GM19372 (cell line): ENCODE measurements around the gene PLXNA1.
A peak's percentile ranks its signal among the peaks of the same experiment; 100 is the strongest.

ENCODE experiments used
- ATAC-seq: cut with Tn5 transposase; IDR thresholded peaks from one replicate; pipeline ENCODE4 v1.9.1; 2021; ENCODE audit warnings: mild to moderate bottlenecking, low read depth, moderate library complexity; ENCODE audit not compliant: unreplicated experiment

Gene PLXNA1

DNA sequence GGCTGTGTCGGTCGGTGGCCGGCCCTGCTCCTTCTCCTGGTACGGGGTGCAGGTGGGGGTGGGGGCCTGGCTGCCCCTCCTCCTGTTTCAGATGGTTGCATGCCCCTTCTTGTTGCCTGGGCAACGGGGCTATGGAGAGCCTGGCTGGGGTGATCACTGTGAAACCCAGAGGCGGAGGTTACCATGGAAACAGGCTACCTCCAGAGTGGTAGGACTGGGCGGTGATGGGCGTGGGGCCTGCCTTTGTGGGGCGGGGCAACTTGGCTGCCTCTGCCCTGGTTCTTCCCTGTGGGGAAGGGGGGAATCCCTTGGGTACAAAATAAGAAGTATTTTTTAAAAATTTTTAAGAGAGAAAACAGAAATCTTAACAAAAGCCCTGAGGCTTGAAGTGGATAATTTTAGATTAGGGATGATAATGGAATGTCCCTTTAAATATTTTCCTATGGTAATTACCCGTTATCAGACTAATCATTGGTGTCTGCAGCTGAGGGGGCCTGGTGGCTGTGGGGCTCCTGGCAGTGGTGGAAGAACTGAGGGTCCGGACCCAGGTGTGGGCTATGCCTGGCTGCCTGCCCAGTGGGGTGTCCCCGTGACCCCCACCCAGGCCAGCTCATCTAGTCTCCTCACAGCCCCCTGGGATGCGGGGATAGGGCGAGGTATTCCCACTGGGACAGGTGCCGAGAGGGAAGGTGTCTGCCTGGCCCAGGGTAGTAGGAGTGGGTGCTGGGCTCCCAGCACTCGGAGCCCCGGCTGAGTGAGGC, 32.5 kb downstream of the PLXNA1 start:
- peak; percentile 71 for ATAC-seq

DNA sequence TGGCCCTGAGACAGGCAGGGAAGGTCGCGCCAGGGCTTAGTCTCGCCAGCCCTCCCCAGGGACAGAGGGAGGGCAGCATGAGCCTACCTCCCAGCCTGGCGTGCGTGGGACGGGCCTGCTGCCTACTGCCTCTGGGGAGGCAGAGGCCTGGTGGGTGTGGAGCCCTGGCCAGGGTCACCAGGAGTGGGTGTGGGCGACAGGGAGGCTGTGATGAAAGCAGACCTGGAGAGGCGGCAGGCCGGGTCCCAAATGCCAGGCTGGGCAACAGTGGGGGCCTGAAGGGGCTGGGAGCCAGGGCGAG, 33.1 kb downstream of the PLXNA1 start:
- ATAC-seq = no peak

GRCh38 chr3:127016461-127016860, 33.5 kb downstream of the PLXNA1 start:
- no peak for ATAC-seq

- no peak for ATAC-seq
Observed at GRCh38 chr3:127017229-127017628, 34.3 kb downstream of the PLXNA1 start.

DNA sequence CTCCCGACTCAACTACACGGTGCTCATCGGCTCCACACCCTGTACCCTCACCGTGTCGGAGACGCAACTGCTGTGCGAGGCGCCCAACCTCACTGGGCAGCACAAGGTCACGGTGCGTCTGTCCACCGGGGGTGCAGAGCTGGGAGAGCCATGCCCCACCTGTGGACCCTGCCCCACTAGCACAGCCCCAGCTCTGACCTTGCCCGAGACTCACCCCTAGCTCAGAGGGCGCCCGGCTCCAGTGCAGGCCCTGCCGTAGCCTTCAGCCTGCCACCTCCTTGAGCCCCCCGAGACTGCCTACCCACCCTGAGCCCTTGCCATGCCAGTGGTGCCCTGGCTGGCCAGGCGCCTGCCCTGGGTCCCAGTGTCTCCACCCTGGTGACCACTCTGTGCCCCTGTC, 34.9 kb downstream of the PLXNA1 start:
- ATAC-seq = no peak

DNA sequence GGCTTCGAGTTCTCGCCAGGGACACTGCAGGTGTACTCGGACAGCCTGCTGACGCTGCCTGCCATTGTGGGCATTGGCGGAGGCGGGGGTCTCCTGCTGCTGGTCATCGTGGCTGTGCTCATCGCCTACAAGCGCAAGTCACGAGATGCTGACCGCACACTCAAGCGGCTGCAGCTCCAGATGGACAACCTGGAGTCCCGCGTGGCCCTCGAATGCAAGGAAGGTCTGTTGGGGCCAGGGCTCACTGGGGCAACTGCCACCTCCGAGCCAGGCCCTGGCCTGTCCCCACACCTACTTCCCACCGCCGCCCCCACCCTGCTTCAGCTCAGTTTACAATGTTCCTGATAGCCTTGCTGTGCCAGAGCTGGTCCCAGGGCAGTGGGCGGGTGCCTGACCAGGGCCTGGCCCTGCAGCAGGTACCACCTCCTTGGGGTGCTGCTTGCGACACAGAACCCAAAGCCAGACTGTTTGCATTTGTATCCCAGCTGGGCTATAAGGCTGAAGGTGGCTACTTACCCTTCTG, 35.5 kb downstream of the PLXNA1 start:
- no peak for ATAC-seq

DNA sequence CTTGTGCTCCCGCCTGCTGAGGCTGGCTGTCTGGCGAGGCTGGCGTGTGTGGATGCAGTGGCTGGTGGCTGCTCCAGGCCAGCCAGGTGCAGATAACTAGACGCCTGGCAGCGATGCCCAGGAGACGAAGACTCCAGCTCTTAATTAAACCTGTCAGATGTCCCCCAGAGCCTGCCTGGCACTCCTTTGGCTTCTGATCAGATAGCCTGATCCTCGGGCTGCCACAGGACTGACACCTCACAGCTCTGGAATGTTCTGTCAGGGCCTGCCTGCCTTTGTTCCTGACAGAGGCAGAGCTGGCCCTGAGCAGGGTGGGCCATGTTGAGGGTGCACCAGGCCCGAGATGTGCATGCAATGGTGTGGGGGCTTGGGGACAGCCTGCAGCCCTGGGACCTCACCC, 36.5 kb downstream of the PLXNA1 start:
- no peak for ATAC-seq

GRCh38 chr3:127020543-127020942, 37.6 kb downstream of the PLXNA1 start:
- ATAC-seq = no peak

GRCh38 chr3:127022849-127023248, 39.9 kb downstream of the PLXNA1 start:
- ATAC-seq = no peak

- ATAC-seq = no peak
Observed at GRCh38 chr3:127025456-127025855, 42.5 kb downstream of the PLXNA1 start.

DNA sequence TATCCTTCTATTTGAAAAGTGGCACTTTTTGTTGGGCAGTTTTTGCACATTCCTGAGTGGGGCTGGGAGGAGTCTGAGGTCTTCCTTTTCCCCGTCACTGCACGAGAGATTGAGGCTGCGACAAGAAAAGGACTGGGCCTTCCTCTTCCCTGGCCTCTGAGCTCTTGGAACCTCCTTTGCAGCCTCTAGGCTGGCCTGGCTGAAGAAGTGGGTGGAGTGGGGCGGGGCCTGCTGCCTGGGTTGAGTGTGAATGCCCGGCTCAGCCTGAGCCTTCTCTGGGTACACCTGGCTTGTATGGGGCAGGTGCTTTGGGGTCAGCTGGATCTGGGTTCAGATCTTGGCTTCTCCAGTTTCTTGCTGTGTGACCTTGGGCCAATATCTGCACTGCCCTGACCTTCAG, 43.1 kb downstream of the PLXNA1 start:
- ATAC-seq = no peak

GRCh38 chr3:127026661-127027060, 43.7 kb downstream of the PLXNA1 start:
- no peak for ATAC-seq

DNA sequence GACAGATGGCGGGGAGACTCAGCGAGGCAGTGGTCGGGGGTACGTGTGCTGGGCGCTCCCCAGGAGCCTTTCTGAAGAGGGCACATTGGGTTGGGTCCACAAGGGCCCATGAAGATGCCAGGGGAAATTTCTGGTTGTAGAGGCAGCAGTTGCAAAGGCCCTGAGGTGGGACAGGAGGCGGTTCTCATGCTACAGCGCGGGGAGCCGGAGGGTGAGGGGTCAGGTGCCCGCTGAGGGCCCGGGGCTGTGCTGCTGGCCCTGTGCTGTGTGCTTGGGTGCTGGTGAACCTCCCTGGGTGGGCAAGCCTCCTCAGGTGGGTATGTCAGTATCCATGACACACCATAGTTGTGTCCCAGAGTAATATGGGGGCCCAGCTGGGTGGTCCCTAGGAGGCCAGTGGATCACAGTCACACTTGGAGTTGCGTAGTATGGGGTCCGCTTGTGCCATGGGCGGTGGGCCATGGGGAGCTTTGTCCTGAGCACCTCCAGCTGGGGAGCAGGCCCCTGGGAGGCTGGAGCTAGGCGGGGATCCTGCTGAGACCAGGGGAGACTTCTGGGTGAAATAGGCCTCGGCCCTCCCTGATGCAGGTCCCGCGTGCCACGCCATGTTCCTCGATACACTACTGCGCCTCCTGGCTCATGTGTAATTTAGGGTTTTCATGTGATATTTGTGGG, 44.3 kb downstream of the PLXNA1 start:
- ATAC-seq = no peak

DNA sequence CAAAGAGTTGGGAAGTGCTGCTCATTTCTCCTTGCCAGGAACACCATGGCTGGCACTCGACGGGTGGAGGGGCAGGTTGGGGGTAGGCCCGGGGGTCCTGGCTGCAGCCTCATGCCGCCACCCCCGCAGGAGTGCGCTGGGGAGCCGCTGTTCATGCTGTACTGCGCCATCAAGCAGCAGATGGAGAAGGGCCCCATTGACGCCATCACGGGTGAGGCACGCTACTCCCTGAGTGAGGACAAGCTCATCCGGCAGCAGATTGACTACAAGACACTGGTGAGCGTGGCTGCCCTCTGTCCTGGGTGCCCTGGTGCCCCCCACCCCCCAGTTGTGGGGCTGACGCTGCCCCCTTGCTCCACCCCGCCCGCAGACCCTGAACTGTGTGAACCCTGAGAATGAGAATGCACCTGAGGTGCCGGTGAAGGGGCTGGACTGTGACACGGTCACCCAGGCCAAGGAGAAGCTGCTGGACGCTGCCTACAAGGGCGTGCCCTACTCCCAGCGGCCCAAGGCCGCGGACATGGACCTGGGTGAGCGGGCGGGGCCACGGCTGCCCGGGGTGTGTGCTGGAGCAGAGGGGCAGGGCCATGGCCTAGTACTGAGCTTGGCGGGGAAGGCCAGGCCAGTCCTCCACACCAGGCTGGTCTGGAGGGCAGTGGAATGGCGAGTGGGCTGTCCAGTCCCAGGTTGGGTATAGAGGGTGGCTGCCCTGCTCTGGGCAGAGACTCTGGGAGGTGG, 45.1 kb downstream of the PLXNA1 start:
- ATAC-seq = no peak

DNA sequence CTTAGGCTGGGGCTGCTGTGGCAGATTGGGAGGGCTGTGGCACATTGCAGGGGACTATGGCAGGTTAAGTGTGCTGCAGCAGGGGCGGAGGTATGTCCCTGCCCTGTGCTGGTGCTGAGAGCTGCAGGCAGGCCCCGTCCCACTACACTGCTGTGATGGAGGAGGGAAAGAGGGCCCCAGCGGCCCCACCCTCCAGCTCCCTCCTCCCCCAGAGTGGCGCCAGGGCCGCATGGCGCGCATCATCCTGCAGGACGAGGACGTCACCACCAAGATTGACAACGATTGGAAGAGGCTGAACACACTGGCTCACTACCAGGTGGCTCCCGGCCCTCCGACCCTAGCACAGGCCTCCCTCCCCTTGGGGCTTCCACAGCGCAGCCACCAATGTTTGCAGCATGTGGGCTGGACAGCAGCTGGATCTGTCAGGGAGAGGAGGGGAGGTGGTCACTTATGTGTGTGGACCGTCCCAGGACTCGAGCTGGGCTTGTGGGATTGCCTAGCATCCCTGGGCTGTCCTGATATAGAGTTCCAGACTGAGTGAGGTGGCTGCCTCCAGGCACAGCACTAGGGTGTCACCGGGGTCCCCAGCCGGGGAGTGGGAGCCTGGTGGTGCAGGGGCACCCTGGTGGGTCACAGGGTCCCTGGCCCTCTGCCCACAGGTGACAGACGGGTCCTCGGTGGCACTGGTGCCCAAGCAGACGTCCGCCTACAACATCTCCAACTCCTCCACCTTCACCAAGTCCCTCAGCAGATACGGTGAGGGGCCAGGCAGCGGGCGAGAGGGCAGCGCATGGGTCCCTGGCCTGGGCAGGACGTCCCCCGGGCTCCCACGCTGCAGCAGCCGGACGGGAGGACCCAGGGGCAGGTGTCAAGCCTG, 46.1 kb downstream of the PLXNA1 start:
- no peak for ATAC-seq

GRCh38 chr3:127029658-127030507, 47.0 kb downstream of the PLXNA1 start:
- ATAC-seq = no peak

DNA sequence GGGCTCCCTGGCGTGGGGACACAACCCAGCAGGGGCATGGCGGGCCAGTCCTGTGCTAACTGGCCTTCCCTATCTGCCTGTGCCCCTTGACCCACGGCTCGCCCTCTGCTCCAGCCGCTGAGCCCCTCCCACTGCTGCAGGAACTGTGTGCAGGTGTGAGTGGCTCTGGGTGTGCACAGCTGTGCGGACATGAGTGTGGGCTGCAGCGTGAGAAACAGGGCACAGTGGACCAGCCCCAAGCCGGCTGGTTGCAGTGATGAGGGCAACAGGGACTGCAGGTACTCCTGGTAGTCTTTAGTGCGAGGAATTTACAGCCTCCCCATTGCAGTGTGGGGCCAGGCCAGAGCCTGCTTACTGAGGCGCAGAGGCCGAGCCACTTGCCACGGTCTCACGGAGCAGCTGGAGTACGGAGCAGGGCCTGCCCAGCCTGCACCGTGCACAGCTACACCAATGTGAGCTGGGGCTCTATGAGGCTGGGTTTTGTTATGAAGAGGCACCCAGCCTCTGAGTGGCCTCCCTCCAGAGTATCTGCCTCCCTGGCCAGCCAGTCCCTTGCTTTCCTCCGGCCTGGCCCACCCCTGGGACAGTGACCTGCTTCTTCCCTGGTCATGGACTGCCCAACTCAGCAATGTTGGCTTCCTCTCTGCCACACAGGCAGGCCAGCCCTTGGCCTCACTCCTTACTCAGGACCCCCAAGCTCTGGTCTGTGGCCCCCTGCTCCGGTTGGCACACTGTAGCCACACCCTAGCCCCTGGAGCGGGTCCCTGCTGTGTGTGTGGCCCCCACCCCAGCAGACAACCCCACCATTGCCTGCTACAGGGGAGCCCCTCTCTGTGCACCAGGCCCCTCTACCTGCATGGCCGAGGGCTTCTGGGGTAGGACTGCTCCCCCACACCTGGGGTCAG, 47.8 kb downstream of the PLXNA1 start:
- no peak for ATAC-seq

DNA sequence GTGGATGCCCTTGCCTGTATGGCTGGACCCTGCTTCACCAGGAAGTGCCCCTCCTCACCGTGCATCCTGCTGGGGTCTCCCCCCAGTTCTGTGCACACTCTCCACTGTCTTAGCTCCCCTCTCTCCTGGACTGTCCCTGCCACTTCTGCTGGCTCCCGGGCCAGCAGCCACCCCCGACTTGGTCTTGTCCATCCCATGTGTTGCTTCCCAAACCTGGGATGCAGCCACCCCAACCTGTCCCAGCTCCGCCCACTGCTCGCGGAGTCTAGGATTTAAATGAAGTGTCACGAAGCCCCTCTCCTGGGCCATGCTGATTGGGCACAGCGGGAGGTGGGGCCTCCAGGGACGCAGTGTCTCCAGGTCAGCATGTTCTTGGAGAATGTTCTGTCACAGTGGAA, 48.5 kb downstream of the PLXNA1 start:
- no peak for ATAC-seq

DNA sequence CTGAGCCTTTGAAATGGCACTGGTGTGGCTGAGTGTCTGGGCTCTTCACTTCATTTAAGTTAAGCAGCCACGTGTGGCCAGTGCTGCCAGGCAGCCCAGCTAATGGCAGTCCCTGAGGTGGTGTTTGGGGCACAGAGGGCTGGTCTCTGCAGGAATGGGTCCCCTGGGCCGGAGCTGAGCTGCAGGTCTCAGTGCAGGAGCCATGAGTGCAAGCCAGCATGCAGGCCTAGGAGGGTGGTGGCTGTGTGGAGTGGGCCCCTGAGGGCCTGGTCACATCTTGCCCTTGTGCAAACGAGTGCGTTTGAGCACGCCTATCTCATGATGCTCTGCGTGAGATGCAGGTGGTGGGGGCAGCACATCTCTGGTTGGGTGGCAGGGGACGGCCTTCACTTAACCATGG, 48.9 kb downstream of the PLXNA1 start:
- no peak for ATAC-seq
